WTC11 (cell line): ENCODE data around the gene ECM1. TPM values are rescaled to one million over a fixed set of nuclear protein-coding genes. Genes with fewer than 3 reads are reported as not detected.

ENCODE experiments used
- ATAC-seq: fragments of 200-7000 bp; cut with Tn5 transposase; 2 replicates; pipeline ENCODE4 v1.10.0; 2021; ENCODE audit warnings: mild to moderate bottlenecking, moderate library complexity
- CTCF ChIA-PET: fragments of 300-600 bp; sonication (Branson Sonifier 250); formaldehyde crosslinking; loops from one replicate; lab custom pipeline; 2021; ENCODE audit warnings: antibody characterized with exemption; lab: Charles Lee
- POLR2A ChIA-PET: fragments of 350-600 bp; sonication (Branson Sonifier 250); formaldehyde crosslinking; loops from one replicate; lab custom pipeline; 2021; ENCODE audit warnings: antibody characterized with exemption; lab: Charles Lee
- DNase-seq: peaks from one replicate; pipeline ENCODE4 v3.0.0; 2021; ENCODE audit warnings: low spot score
- H3K27ac Mint-ChIP-seq: 2 replicates; pipeline ENCODE4 v1.8.0; 2021; ENCODE audit warnings: mixed read lengths
- H3K27me3 Mint-ChIP-seq: 2 replicates; pipeline ENCODE4 v1.8.0; 2021; ENCODE audit warnings: low read depth, mild to moderate bottlenecking, moderate library complexity, mixed read lengths
- H3K36me3 Mint-ChIP-seq: 2 replicates; pipeline ENCODE4 v1.8.0; 2021; ENCODE audit warnings: mixed read lengths
- H3K4me1 Mint-ChIP-seq: 2 replicates; pipeline ENCODE4 v1.8.0; 2022; ENCODE audit warnings: mixed read lengths
- H3K4me3 Mint-ChIP-seq: 2 replicates; pipeline ENCODE4 v1.8.0; 2021; ENCODE audit warnings: mild to moderate bottlenecking, moderate library complexity, mixed read lengths
- H3K9me3 Mint-ChIP-seq: 2 replicates; pipeline ENCODE4 v1.8.0; 2021; ENCODE audit warnings: mixed read lengths
- CREB1 ChIP-seq: sonication (generic); formaldehyde crosslinking; IDR thresholded peaks from 2 replicates; pipeline ENCODE4 v1.8.0; 2023; ENCODE audit warnings: mild to moderate bottlenecking, missing genetic modification reagents
- ELF4 ChIP-seq: sonication (generic); formaldehyde crosslinking; IDR thresholded peaks from 2 replicates; pipeline ENCODE4 v1.8.1; 2022; ENCODE audit warnings: low read depth, mild to moderate bottlenecking, moderate library complexity, missing genetic modification reagents
- FOXJ3 ChIP-seq: sonication (generic); formaldehyde crosslinking; IDR thresholded peaks from 2 replicates; pipeline ENCODE4 v1.9.0; 2021; ENCODE audit warnings: missing genetic modification reagents, mild to moderate bottlenecking, borderline replicate concordance
- FOXP1 ChIP-seq: sonication (generic); formaldehyde crosslinking; IDR thresholded peaks from 2 replicates; pipeline ENCODE4 v1.8.0; 2022; ENCODE audit warnings: missing genetic modification reagents, mild to moderate bottlenecking, moderate library complexity, borderline replicate concordance
- JAZF1 ChIP-seq: fragments of 250-450 bp; sonication (Bioruptor Pico); IDR thresholded peaks from 2 replicates; pipeline ENCODE4 v1.9.0; 2021; ENCODE audit warnings: moderate library complexity, mild to moderate bottlenecking, inconsistent platforms
- NFE2L1 ChIP-seq: sonication (generic); formaldehyde crosslinking; IDR thresholded peaks from 2 replicates; pipeline ENCODE4 v1.8.1; 2023; ENCODE audit warnings: missing genetic modification reagents
- RORB ChIP-seq: fragments of 250-450 bp; sonication (Bioruptor Pico); IDR thresholded peaks from 2 replicates; pipeline ENCODE4 v1.9.0; 2021; ENCODE audit warnings: mild to moderate bottlenecking
- SMAD3 ChIP-seq: sonication (generic); formaldehyde crosslinking; IDR thresholded peaks from 2 replicates; pipeline ENCODE4 v1.8.0; 2022; ENCODE audit warnings: missing genetic modification reagents, mild to moderate bottlenecking, borderline replicate concordance
- TEAD1 ChIP-seq: sonication (generic); formaldehyde crosslinking; IDR thresholded peaks from 2 replicates; pipeline ENCODE4 v1.8.0; 2022; ENCODE audit warnings: mild to moderate bottlenecking, missing genetic modification reagents
- ZNF138 ChIP-seq: sonication (generic); formaldehyde crosslinking; conservative IDR thresholded peaks from 2 replicates; pipeline ENCODE4 v1.8.1; 2022; ENCODE audit warnings: mild to moderate bottlenecking, moderate library complexity, missing genetic modification reagents
- ZNF219 ChIP-seq: sonication (generic); formaldehyde crosslinking; IDR thresholded peaks from 2 replicates; pipeline ENCODE4 v1.8.0; 2023; ENCODE audit warnings: missing genetic modification reagents, mild to moderate bottlenecking, borderline replicate concordance
- ZNF317 ChIP-seq: sonication (generic); formaldehyde crosslinking; IDR thresholded peaks from 2 replicates; pipeline ENCODE4 v1.8.1; 2023; ENCODE audit warnings: low read depth, mild to moderate bottlenecking, moderate library complexity, missing genetic modification reagents, borderline replicate concordance
- ZNF396 ChIP-seq: fragments of 250-450 bp; sonication (Bioruptor Pico); IDR thresholded peaks from 2 replicates; pipeline ENCODE4 v1.8.0; 2021; ENCODE audit warnings: mild to moderate bottlenecking, moderate library complexity, borderline replicate concordance
- ZNF416 ChIP-seq: fragments of 250-450 bp; sonication (Bioruptor Pico); IDR thresholded peaks from 2 replicates; pipeline ENCODE4 v1.9.0; 2021; ENCODE audit warnings: mild to moderate bottlenecking, inconsistent platforms
- ZNF423 ChIP-seq: fragments of 250-450 bp; sonication (Bioruptor Pico); IDR thresholded peaks from 2 replicates; pipeline ENCODE4 v2.1.2; 2022; ENCODE audit warnings: mild to moderate bottlenecking, moderate library complexity
- ZNF671 ChIP-seq: fragments of 250-450 bp; sonication (Bioruptor Pico); IDR thresholded peaks from 2 replicates; pipeline ENCODE4 v1.8.0; 2021; ENCODE audit warnings: mild to moderate bottlenecking
- total RNA-seq: library from RNA; stranded (reverse); gene quantifications from 3 replicates; pipeline ENCODE4 v1.2.3, GENCODE V29; 2021
- TF ChIP-seq, protein P1 (sequence below): sonication (generic); formaldehyde crosslinking; IDR thresholded peaks from 2 replicates; pipeline ENCODE4 v1.8.1; 2022; ENCODE audit warnings: mild to moderate bottlenecking, moderate library complexity, missing genetic modification reagents
- TF ChIP-seq, protein P2 (sequence below): fragments of 250-450 bp; sonication (Bioruptor Pico); IDR thresholded peaks from 2 replicates; pipeline ENCODE4 v1.8.0; 2021; ENCODE audit warnings: mild to moderate bottlenecking
- TF ChIP-seq, protein P3 (sequence below): sonication (generic); formaldehyde crosslinking; IDR thresholded peaks from 2 replicates; pipeline ENCODE4 v1.8.0; 2022; ENCODE audit warnings: mild to moderate bottlenecking, missing genetic modification reagents
- TF ChIP-seq, protein P4 (sequence below): sonication (generic); formaldehyde crosslinking; conservative IDR thresholded peaks from 2 replicates; pipeline ENCODE4 v1.8.1; 2022; ENCODE audit warnings: mild to moderate bottlenecking, missing genetic modification reagents
- TF ChIP-seq, protein P5 (sequence below): sonication (generic); formaldehyde crosslinking; IDR thresholded peaks from 2 replicates; pipeline ENCODE4 v1.8.1; 2023; ENCODE audit warnings: mild to moderate bottlenecking, moderate library complexity, missing genetic modification reagents
- TF ChIP-seq, protein P6 (sequence below): sonication (generic); formaldehyde crosslinking; IDR thresholded peaks from 2 replicates; pipeline ENCODE4 v1.8.1; 2023; ENCODE audit warnings: mild to moderate bottlenecking, missing genetic modification reagents, moderate library complexity
- TF ChIP-seq, protein P7 (sequence below): sonication (generic); formaldehyde crosslinking; IDR thresholded peaks from 2 replicates; pipeline ENCODE4 v1.8.0; 2023; ENCODE audit warnings: missing genetic modification reagents, mild to moderate bottlenecking, borderline replicate concordance
- TF ChIP-seq, protein P8 (sequence below): sonication (generic); formaldehyde crosslinking; IDR thresholded peaks from 2 replicates; pipeline ENCODE4 v1.8.1; 2023; ENCODE audit warnings: mild to moderate bottlenecking, missing genetic modification reagents

The ECM1 gene
- total RNA-seq, 1 experiment from 2014 or later, result 1.6 TPM

DNA sequence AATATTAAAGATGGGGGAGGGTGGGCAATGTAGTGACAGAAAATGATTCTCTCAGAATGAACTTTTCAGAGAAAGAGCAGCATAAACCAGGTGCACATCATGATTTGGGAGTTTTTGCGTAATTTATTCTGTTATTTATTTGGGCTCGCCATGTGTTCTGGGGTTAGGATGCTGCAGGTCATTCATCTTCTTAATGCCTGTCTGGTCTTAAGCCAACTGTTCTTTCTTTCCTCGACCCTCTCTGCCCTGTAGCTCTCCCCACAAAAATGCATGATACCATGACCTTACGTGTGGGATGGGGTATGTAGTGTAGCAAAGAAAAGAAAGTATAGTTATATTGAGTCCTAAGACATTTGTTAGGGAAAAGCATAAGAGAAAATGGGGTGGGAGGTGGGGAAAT, 33.0 kb upstream of the ECM1 start (continued):
- TF ChIP-seq, protein P1, sequence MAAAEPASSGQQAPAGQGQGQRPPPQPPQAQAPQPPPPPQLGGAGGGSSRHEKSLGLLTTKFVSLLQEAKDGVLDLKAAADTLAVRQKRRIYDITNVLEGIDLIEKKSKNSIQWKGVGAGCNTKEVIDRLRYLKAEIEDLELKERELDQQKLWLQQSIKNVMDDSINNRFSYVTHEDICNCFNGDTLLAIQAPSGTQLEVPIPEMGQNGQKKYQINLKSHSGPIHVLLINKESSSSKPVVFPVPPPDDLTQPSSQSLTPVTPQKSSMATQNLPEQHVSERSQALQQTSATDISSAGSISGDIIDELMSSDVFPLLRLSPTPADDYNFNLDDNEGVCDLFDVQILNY, result no peak
- TF ChIP-seq, protein P2, sequence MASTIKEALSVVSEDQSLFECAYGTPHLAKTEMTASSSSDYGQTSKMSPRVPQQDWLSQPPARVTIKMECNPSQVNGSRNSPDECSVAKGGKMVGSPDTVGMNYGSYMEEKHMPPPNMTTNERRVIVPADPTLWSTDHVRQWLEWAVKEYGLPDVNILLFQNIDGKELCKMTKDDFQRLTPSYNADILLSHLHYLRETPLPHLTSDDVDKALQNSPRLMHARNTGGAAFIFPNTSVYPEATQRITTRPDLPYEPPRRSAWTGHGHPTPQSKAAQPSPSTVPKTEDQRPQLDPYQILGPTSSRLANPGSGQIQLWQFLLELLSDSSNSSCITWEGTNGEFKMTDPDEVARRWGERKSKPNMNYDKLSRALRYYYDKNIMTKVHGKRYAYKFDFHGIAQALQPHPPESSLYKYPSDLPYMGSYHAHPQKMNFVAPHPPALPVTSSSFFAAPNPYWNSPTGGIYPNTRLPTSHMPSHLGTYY (CRISPR knock-in tag), result no peak
- TF ChIP-seq ZNF219 (CRISPR knock-in tag) (no peak), JAZF1 (no peak), RORB (no peak), TEAD1 (CRISPR knock-in tag) (no peak), ZNF423 (CRISPR knock-in tag) (no peak), FOXP1 (CRISPR knock-in tag) (no peak), CREB1 (no peak), SMAD3 (no peak)
- TF ChIP-seq, protein P3, sequence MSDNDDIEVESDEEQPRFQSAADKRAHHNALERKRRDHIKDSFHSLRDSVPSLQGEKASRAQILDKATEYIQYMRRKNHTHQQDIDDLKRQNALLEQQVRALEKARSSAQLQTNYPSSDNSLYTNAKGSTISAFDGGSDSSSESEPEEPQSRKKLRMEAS (CRISPR knock-in tag), result no peak
- TF ChIP-seq, protein P4, sequence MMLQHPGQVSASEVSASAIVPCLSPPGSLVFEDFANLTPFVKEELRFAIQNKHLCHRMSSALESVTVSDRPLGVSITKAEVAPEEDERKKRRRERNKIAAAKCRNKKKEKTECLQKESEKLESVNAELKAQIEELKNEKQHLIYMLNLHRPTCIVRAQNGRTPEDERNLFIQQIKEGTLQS, result no peak
- TF ChIP-seq, all 79 proteins: peak for 0

DNA sequence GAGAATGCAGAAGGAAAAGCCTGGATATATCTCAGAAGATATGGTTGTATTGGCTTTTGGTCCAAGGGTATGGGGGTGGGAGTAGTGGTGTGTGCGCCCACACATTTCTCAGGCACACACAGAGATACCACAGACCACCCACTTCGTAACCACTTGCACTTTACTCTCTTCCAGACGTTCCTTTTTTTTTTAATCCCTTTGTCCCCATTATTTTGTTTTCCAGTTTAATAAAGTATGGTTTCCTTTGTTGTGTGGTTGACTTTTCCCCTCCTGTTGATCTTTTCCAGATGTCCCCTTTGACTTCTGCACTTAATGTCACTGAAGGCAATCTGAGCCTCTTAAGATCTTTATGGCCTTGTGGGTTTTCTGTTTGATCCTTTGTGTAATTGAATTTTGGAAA, 31.2 kb upstream of the ECM1 start:
- Mint-ChIP-seq H3K27me3 (peaks cover 11% of the 10 kb centered on the region; the same call in 1 of the 2 replicates), H3K4me1 (peaks cover 8% of the 10 kb centered on the region), H3K9me3 (no peaks in the 10 kb centered on the region), H3K4me3 (no peak overlapping the region), H3K27ac (no peak overlapping the region), H3K36me3 (peaks cover 10% of the 10 kb centered on the region)
- DNase-seq (no peak), ATAC-seq (no peak)
- ChIA-PET CTCF (interaction anchor here (0.6 to 0.9 kb wide), 2 partner anchors 87 to 221 kb away, joined by 3 read pairs; no protein-coding TSS in a partner anchor), POLR2A (no interaction called here)
- TF ChIP-seq ZNF396 (CRISPR knock-in tag) (no peak), ZNF671 (CRISPR knock-in tag) (no peak), ZNF416 (CRISPR knock-in tag) (no peak), ZNF317 (CRISPR knock-in tag) (no peak), ZNF138 (CRISPR knock-in tag) (no peak), ELF4 (CRISPR knock-in tag) (no peak), ZNF423 (CRISPR knock-in tag) (no peak), NFE2L1 (no peak), FOXJ3 (CRISPR knock-in tag) (no peak)
- TF ChIP-seq, protein P5, sequence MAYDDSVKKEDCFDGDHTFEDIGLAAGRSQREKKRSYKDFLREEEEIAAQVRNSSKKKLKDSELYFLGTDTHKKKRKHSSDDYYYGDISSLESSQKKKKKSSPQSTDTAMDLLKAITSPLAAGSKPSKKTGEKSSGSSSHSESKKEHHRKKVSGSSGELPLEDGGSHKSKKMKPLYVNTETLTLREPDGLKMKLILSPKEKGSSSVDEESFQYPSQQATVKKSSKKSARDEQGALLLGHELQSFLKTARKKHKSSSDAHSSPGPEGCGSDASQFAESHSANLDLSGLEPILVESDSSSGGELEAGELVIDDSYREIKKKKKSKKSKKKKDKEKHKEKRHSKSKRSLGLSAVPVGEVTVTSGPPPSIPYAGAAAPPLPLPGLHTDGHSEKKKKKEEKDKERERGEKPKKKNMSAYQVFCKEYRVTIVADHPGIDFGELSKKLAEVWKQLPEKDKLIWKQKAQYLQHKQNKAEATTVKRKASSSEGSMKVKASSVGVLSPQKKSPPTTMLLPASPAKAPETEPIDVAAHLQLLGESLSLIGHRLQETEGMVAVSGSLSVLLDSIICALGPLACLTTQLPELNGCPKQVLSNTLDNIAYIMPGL (CRISPR knock-in tag), result no peak
- TF ChIP-seq, protein P6, sequence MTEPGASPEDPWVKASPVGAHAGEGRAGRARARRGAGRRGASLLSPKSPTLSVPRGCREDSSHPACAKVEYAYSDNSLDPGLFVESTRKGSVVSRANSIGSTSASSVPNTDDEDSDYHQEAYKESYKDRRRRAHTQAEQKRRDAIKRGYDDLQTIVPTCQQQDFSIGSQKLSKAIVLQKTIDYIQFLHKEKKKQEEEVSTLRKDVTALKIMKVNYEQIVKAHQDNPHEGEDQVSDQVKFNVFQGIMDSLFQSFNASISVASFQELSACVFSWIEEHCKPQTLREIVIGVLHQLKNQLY (CRISPR knock-in tag), result no peak
- TF ChIP-seq, protein P7, sequence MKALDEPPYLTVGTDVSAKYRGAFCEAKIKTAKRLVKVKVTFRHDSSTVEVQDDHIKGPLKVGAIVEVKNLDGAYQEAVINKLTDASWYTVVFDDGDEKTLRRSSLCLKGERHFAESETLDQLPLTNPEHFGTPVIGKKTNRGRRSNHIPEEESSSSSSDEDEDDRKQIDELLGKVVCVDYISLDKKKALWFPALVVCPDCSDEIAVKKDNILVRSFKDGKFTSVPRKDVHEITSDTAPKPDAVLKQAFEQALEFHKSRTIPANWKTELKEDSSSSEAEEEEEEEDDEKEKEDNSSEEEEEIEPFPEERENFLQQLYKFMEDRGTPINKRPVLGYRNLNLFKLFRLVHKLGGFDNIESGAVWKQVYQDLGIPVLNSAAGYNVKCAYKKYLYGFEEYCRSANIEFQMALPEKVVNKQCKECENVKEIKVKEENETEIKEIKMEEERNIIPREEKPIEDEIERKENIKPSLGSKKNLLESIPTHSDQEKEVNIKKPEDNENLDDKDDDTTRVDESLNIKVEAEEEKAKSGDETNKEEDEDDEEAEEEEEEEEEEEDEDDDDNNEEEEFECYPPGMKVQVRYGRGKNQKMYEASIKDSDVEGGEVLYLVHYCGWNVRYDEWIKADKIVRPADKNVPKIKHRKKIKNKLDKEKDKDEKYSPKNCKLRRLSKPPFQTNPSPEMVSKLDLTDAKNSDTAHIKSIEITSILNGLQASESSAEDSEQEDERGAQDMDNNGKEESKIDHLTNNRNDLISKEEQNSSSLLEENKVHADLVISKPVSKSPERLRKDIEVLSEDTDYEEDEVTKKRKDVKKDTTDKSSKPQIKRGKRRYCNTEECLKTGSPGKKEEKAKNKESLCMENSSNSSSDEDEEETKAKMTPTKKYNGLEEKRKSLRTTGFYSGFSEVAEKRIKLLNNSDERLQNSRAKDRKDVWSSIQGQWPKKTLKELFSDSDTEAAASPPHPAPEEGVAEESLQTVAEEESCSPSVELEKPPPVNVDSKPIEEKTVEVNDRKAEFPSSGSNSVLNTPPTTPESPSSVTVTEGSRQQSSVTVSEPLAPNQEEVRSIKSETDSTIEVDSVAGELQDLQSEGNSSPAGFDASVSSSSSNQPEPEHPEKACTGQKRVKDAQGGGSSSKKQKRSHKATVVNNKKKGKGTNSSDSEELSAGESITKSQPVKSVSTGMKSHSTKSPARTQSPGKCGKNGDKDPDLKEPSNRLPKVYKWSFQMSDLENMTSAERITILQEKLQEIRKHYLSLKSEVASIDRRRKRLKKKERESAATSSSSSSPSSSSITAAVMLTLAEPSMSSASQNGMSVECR (CRISPR knock-in tag), result no peak
- TF ChIP-seq, protein P8, sequence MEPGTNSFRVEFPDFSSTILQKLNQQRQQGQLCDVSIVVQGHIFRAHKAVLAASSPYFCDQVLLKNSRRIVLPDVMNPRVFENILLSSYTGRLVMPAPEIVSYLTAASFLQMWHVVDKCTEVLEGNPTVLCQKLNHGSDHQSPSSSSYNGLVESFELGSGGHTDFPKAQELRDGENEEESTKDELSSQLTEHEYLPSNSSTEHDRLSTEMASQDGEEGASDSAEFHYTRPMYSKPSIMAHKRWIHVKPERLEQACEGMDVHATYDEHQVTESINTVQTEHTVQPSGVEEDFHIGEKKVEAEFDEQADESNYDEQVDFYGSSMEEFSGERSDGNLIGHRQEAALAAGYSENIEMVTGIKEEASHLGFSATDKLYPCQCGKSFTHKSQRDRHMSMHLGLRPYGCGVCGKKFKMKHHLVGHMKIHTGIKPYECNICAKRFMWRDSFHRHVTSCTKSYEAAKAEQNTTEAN (CRISPR knock-in tag), result no peak
